Upper lobe of left lung (tissue), 4 donors: ENCODE results near the gene RABL6.

Experiments
- POLR2A ChIP-seq, 4 donors: fragments of 450-650 bp; IDR thresholded peaks; one replicate each; pipeline ENCODE4 v1.5.1; 2016 to 2017; ENCODE audit warnings: antibody characterized with exemption in 4 of 4, mild to moderate bottlenecking in 2 of 4
- POLR2AphosphoS5 ChIP-seq, 2 donors: sonication (generic); formaldehyde crosslinking; IDR thresholded peaks; one replicate each; pipeline ENCODE4 v1.5.1; 2017; ENCODE audit warnings: antibody characterized with exemption in 2 of 2
- TF ChIP-seq, protein P1 (sequence below), 6 experiments: fragments of 450-650 bp in 4 of 6; fragments of 200-600 bp in 2 of 6; sonication (generic) in 2 of 6; IDR thresholded peaks; one replicate each; pipeline ENCODE4 v1.5.1; 2016 to 2019; ENCODE audit warnings: antibody characterized with exemption in 6 of 6

GRCh38 chr9:136882109-136882946, 74.6 kb downstream of the RABL6 start:
- TF ChIP-seq POLR2AphosphoS5 (IDR thresholded peaks at IDR 0.05) (peak; percentile 42 to 43), POLR2A (IDR thresholded peaks at IDR 0.05) (no peak)
- TF ChIP-seq, protein P1, sequence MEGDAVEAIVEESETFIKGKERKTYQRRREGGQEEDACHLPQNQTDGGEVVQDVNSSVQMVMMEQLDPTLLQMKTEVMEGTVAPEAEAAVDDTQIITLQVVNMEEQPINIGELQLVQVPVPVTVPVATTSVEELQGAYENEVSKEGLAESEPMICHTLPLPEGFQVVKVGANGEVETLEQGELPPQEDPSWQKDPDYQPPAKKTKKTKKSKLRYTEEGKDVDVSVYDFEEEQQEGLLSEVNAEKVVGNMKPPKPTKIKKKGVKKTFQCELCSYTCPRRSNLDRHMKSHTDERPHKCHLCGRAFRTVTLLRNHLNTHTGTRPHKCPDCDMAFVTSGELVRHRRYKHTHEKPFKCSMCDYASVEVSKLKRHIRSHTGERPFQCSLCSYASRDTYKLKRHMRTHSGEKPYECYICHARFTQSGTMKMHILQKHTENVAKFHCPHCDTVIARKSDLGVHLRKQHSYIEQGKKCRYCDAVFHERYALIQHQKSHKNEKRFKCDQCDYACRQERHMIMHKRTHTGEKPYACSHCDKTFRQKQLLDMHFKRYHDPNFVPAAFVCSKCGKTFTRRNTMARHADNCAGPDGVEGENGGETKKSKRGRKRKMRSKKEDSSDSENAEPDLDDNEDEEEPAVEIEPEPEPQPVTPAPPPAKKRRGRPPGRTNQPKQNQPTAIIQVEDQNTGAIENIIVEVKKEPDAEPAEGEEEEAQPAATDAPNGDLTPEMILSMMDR (IDR thresholded peaks at IDR 0.05) = peak in 1 of 6 experiments; percentile 9
